Measurements from ENCODE around the gene DYNC1I1.

- TF ChIP-seq, protein P1, sequence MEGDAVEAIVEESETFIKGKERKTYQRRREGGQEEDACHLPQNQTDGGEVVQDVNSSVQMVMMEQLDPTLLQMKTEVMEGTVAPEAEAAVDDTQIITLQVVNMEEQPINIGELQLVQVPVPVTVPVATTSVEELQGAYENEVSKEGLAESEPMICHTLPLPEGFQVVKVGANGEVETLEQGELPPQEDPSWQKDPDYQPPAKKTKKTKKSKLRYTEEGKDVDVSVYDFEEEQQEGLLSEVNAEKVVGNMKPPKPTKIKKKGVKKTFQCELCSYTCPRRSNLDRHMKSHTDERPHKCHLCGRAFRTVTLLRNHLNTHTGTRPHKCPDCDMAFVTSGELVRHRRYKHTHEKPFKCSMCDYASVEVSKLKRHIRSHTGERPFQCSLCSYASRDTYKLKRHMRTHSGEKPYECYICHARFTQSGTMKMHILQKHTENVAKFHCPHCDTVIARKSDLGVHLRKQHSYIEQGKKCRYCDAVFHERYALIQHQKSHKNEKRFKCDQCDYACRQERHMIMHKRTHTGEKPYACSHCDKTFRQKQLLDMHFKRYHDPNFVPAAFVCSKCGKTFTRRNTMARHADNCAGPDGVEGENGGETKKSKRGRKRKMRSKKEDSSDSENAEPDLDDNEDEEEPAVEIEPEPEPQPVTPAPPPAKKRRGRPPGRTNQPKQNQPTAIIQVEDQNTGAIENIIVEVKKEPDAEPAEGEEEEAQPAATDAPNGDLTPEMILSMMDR (IDR thresholded peaks at IDR 0.05): no peak
- TF ChIP-seq EZH2 (IDR thresholded peaks at IDR 0.05): no peak
- TF ChIP-seq EZH2phosphoT487 (IDR thresholded peaks at IDR 0.05): no peak
Measured at GRCh38 chr7:96045919-96046318, 273.6 kb downstream of the DYNC1I1 start.
